H9 (cell line): Measurements from ENCODE around the gene PCCA. TPM values are rescaled to one million over a fixed set of nuclear protein-coding genes. Genes with fewer than 3 reads are reported as not detected.

Experiments used
- DNase-seq: peaks from one replicate; pipeline ENCODE4 v3.0.0-alpha.2; 2017
- H2AFZ ChIP-seq: one replicate; pipeline ENCODE4 v1.6.1; 2013; ENCODE audit warnings: mild to moderate bottlenecking, low read length, control low read depth, moderate library complexity
- H2AK5ac ChIP-seq: 2 replicates; pipeline ENCODE4 v1.6.1; 2013; ENCODE audit warnings: low read length, control low read depth, mixed read lengths; ENCODE audit not compliant: insufficient read length
- H2BK120ac ChIP-seq: one replicate; pipeline ENCODE4 v1.6.1; 2013; ENCODE audit warnings: low read depth, mild to moderate bottlenecking, low read length, control low read depth, inconsistent platforms; ENCODE audit not compliant: poor library complexity, severe bottlenecking
- H2BK12ac ChIP-seq: 2 replicates; pipeline ENCODE4 v1.6.1; 2013; ENCODE audit warnings: low read length, control low read depth, mixed read lengths, low read depth; ENCODE audit not compliant: insufficient read length
- H2BK15ac ChIP-seq: 2 replicates; pipeline ENCODE4 v1.6.1; 2013; ENCODE audit warnings: low read depth, low read length, control low read depth
- H2BK20ac ChIP-seq: one replicate; pipeline ENCODE4 v1.6.1; 2013; ENCODE audit warnings: low read depth, mild to moderate bottlenecking, low read length, control low read depth, inconsistent platforms; ENCODE audit not compliant: poor library complexity, severe bottlenecking
- H2BK5ac ChIP-seq: 2 replicates; pipeline ENCODE4 v1.6.1; 2013; ENCODE audit warnings: low read length, control low read depth, mixed read lengths; ENCODE audit not compliant: insufficient read length
- H3K14ac ChIP-seq: 2 replicates; pipeline ENCODE4 v1.6.1; 2013; ENCODE audit warnings: low read length, control low read depth; ENCODE audit not compliant: insufficient read depth
- H3K18ac ChIP-seq: 2 replicates; pipeline ENCODE4 v1.6.1; 2013; ENCODE audit warnings: low read depth, mild to moderate bottlenecking, mixed read lengths, low read length, control low read depth; ENCODE audit not compliant: insufficient read length
- H3K23ac ChIP-seq: 2 replicates; pipeline ENCODE4 v1.6.1; 2013; ENCODE audit warnings: low read length, control low read depth, mixed read lengths, low read depth; ENCODE audit not compliant: insufficient read length
- H3K23me2 ChIP-seq: 2 replicates; pipeline ENCODE4 v1.6.1; 2013; ENCODE audit warnings: low read depth, mild to moderate bottlenecking, mixed read lengths, low read length, control low read depth; ENCODE audit not compliant: insufficient read length, poor library complexity, severe bottlenecking
- H3K27ac ChIP-seq: 2 replicates; pipeline ENCODE4 v1.5.1; 2013; ENCODE audit warnings: low read length, control low read depth, mixed read lengths, low read depth; ENCODE audit not compliant: insufficient read length
- H3K27me3 ChIP-seq: 2 replicates; pipeline ENCODE4 v1.6.1; 2013; ENCODE audit warnings: low read length, control low read depth, inconsistent platforms; ENCODE audit not compliant: insufficient read depth
- H3K4ac ChIP-seq: 2 replicates; pipeline ENCODE4 v1.6.1; 2013; ENCODE audit warnings: low read depth, mild to moderate bottlenecking, control low read depth, inconsistent platforms, low read length, moderate library complexity
- H3K4me1 ChIP-seq: 2 replicates; pipeline ENCODE4 v1.6.1; 2013; ENCODE audit warnings: low read length, control low read depth, inconsistent platforms; ENCODE audit not compliant: insufficient read depth
- H3K4me2 ChIP-seq: 2 replicates; pipeline ENCODE4 v1.6.1; 2013; ENCODE audit warnings: low read length, control low read depth, mixed read lengths; ENCODE audit not compliant: insufficient read length, insufficient read depth
- H3K56ac ChIP-seq: 2 replicates; pipeline ENCODE4 v1.6.1; 2013; ENCODE audit warnings: low read depth, mild to moderate bottlenecking, mixed read lengths, low read length, control low read depth; ENCODE audit not compliant: insufficient read length
- H3K79me1 ChIP-seq: 2 replicates; pipeline ENCODE4 v1.6.1; 2013; ENCODE audit warnings: low read depth, mild to moderate bottlenecking, moderate library complexity, low read length, control low read depth, inconsistent platforms; ENCODE audit not compliant: insufficient read depth, poor library complexity, severe bottlenecking
- H3K79me2 ChIP-seq: 2 replicates; pipeline ENCODE4 v1.6.1; 2013; ENCODE audit warnings: low read length, control low read depth, inconsistent platforms; ENCODE audit not compliant: insufficient read depth
- H3K9ac ChIP-seq: 2 replicates; pipeline ENCODE4 v1.6.1; 2013; ENCODE audit warnings: low read length, control low read depth, mixed read lengths; ENCODE audit not compliant: insufficient read length; ENCODE audit errors: extremely low read depth
- H3K9me3 ChIP-seq: one replicate; pipeline ENCODE4 v1.6.1; 2013; ENCODE audit warnings: low read depth, low read length, inconsistent platforms; ENCODE audit not compliant: control insufficient read depth
- H3T11ph ChIP-seq: one replicate; pipeline ENCODE4 v1.6.1; 2013; ENCODE audit warnings: mild to moderate bottlenecking, low read length, control low read depth, inconsistent platforms
- H4K20me1 ChIP-seq: one replicate; pipeline ENCODE4 v1.6.1; 2013; ENCODE audit not compliant: control insufficient read depth, insufficient read length, insufficient read depth
- H4K5ac ChIP-seq: 2 replicates; pipeline ENCODE4 v1.6.1; 2013; ENCODE audit warnings: low read depth, mild to moderate bottlenecking, mixed read lengths, low read length, control low read depth; ENCODE audit not compliant: insufficient read length
- H4K8ac ChIP-seq: replicated peaks from 2 replicates; pipeline ENCODE4 v1.6.1; 2013; ENCODE audit warnings: low read length, control low read depth, mixed read lengths, low read depth; ENCODE audit not compliant: insufficient read length
- H4K91ac ChIP-seq: 2 replicates; pipeline ENCODE4 v1.6.1; 2013; ENCODE audit warnings: low read depth, mild to moderate bottlenecking, moderate library complexity, mixed read lengths, low read length, control low read depth; ENCODE audit not compliant: insufficient read length
- H3K27ac Mint-ChIP-seq, 3 experiments: 2 replicates in 2 of 3; 3 replicates in 1 of 3; pipeline ENCODE4 v1.8.0; 2020 to 2021; ENCODE audit warnings: mixed read lengths in 3 of 3, mild to moderate bottlenecking in 1 of 3, moderate library complexity in 1 of 3
- H3K27me3 Mint-ChIP-seq: 2 replicates; pipeline ENCODE4 v1.8.0; 2021; ENCODE audit warnings: low read depth, mild to moderate bottlenecking, moderate library complexity, mixed read lengths
- H3K36me3 Mint-ChIP-seq, 3 experiments: 2 replicates in 2 of 3; 3 replicates in 1 of 3; pipeline ENCODE4 v1.8.0; 2020 to 2021; ENCODE audit warnings: low read depth in 3 of 3, mixed read lengths in 3 of 3; ENCODE audit not compliant: insufficient read depth in 1 of 3
- H3K4me1 Mint-ChIP-seq, 2 experiments: 2 replicates each; pipeline ENCODE4 v1.8.0; 2020; ENCODE audit warnings: mixed read lengths in 2 of 2
- H3K4me3 Mint-ChIP-seq, 2 experiments: 2 replicates in 1 of 2; 3 replicates in 1 of 2; pipeline ENCODE4 v1.8.0; 2020 to 2021; ENCODE audit warnings: mild to moderate bottlenecking in 2 of 2, mixed read lengths in 2 of 2, moderate library complexity in 1 of 2
- H3K9me3 Mint-ChIP-seq, 2 experiments: 2 replicates in 1 of 2; 3 replicates in 1 of 2; pipeline ENCODE4 v1.8.0; 2020; ENCODE audit warnings: mild to moderate bottlenecking in 2 of 2, mixed read lengths in 2 of 2, moderate library complexity in 1 of 2
- WGBS: extraction: QIAGEN DNeasy Blood & Tissue Kit; methylation state at CpG from one replicate; pipeline ENCODE4 v1.1.7; 2013; ENCODE audit warnings: missing lambda C conversion rate, low lambda C conversion rate, mixed read lengths; ENCODE audit not compliant: insufficient read length; ENCODE audit errors: extremely low coverage; 5-methylcytosine and 5-hydroxymethylcytosine counted together
- total RNA-seq: library from RNA; stranded (reverse); gene quantifications from 2 replicates; pipeline ENCODE4 v1.2.1, GENCODE V29; 2021
- TF ChIP-seq, protein P1 (sequence below): fragments of 200-600 bp; sonication (generic); conservative IDR thresholded peaks from 3 replicates; pipeline ENCODE4 v1.8.0; 2021; ENCODE audit warnings: antibody characterized with exemption, mild to moderate bottlenecking

The PCCA gene
- total RNA-seq, 1 experiment from 2014 or later, result 56.5 TPM

DNA sequence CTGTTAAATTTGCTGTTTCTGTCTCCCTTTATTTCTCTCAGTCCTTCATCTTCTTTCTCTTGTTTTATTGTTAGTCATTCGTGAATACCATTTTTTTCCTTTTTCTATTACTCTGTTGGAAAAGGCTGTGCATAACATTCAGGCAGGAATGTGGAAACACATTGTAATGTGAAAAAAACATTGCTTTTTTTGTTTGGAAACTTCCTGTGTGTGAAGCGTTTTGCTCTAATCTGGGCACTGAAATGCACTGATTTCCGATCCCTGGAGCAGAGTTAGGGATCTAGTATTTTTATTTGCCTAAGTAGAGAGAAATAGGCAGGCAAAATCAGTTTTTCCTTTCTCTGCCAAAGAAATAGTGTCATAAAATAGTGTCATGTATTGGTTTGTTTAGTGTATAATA lies 155.5 kb downstream of the PCCA start:
- H3K36me3 Mint-ChIP-seq, result peaks cover 15 to 20% (median 15%) of the 10 kb centered on the region in 3 experiments
- peak overlapping the region in 1 of 2 experiments; percentile 3; a peak in 2 of 5 replicates for H3K4me3 Mint-ChIP-seq
- Histone ChIP-seq H3K79me1 (no peaks in the 10 kb centered on the region), H3K9ac (no peak overlapping the region), H3K23ac (no peak overlapping the region), H2BK15ac (no peak overlapping the region), H3K4me1 (no peaks in the 10 kb centered on the region; the same call in 1 of the 2 replicates), H2BK12ac (no peak overlapping the region), H3K27me3 (no peaks in the 10 kb centered on the region), H2BK20ac (no peak overlapping the region), H3K79me2 (no peaks in the 10 kb centered on the region), H3K14ac (no peak overlapping the region), H4K8ac (no peak overlapping the region), H3K9me3 (no peaks in the 10 kb centered on the region), H2BK120ac (no peak overlapping the region), H4K20me1 (no peaks in the 10 kb centered on the region), H2BK5ac (no peak overlapping the region), H2AFZ (no peak overlapping the region), H3K27ac (peak overlapping the region; percentile 66), H3K56ac (no peak overlapping the region), H2AK5ac (no peak overlapping the region), H3K4ac (no peak overlapping the region), H4K5ac (no peak overlapping the region), H3K18ac (no peak overlapping the region), H3K4me2 (peak overlapping the region; percentile 32), H3K23me2 (no peaks in the 10 kb centered on the region), H3T11ph (no peak overlapping the region), H4K91ac (no peak overlapping the region)
- H3K9me3 Mint-ChIP-seq, result peaks cover 12 to 15% of the 10 kb centered on the region in 2 experiments
- peaks cover 38 to 40% of the 10 kb centered on the region in 2 experiments for H3K4me1 Mint-ChIP-seq
- H3K27me3 Mint-ChIP-seq, result no peaks in the 10 kb centered on the region
- TF ChIP-seq, protein P1, sequence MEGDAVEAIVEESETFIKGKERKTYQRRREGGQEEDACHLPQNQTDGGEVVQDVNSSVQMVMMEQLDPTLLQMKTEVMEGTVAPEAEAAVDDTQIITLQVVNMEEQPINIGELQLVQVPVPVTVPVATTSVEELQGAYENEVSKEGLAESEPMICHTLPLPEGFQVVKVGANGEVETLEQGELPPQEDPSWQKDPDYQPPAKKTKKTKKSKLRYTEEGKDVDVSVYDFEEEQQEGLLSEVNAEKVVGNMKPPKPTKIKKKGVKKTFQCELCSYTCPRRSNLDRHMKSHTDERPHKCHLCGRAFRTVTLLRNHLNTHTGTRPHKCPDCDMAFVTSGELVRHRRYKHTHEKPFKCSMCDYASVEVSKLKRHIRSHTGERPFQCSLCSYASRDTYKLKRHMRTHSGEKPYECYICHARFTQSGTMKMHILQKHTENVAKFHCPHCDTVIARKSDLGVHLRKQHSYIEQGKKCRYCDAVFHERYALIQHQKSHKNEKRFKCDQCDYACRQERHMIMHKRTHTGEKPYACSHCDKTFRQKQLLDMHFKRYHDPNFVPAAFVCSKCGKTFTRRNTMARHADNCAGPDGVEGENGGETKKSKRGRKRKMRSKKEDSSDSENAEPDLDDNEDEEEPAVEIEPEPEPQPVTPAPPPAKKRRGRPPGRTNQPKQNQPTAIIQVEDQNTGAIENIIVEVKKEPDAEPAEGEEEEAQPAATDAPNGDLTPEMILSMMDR, result no peak
- peak overlapping the region; percentile 68 to 96 (median 88) for H3K27ac Mint-ChIP-seq
- no peak for DNase-seq
- no CpG with 5 or more reads among the region's 3 CpGs for WGBS
